ENCODE results near the gene RNF167.

- TF ChIP-seq EP300 (IDR thresholded peaks at IDR 0.05) = no peak
- TF ChIP-seq POLR2A (IDR thresholded peaks at IDR 0.05) = no peak
- no peak for TF ChIP-seq CTCF (IDR thresholded peaks at IDR 0.05)
Observed at GRCh38 chr17:4920351-4921048, 19.6 kb upstream of the RNF167 start.

Measured in ovary (tissue), 3 donors.